ENCODE data around the gene SLC30A7.

Gene SLC30A7

GRCh38 chr1:100907887-100908286 is 12.0 kb downstream of the SLC30A7 start:
- Histone ChIP-seq H3K4me3 (ENCODE audit: low read depth, low read length) (no peak overlapping the region), H3K27ac (ENCODE audit: low read depth, low read length) (no peak overlapping the region), H2AFZ (ENCODE audit: low read length, unreplicated experiment) (no peak overlapping the region), H3K4me1 (ENCODE audit: control insufficient read depth, insufficient read depth, low read length, unreplicated experiment) (no peaks in the 10 kb centered on the region), H3K79me2 (ENCODE audit: control insufficient read depth, insufficient read depth, low read length, unreplicated experiment) (peaks cover 4% of the 10 kb centered on the region), H3K27me3 (ENCODE audit: insufficient read depth, low read length) (no peaks in the 10 kb centered on the region), H3K36me3 (ENCODE audit: insufficient read depth, low read length) (peaks cover 61% of the 10 kb centered on the region)

DNA sequence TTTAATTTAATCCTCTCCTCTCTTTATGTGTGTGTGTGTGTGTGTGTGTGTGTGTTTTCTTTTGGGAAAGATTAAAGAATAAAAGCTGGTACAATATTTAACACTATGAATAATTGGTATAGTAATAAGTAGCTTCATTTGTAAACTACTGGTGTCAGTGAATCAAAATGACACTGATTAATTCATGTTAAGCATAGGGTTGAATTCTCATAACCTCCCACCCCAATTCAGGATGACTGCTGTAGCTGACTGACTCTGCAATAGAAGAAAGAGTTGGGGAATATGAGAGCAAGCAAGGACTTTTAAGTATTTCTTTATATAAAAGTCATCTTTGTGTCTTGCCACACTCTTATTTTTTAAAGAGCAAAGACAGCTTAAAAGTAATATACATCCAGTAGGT is 13.1 kb downstream of the SLC30A7 start:
- Histone ChIP-seq H3K79me2 (ENCODE audit: control insufficient read depth, insufficient read depth, low read length, unreplicated experiment) (peaks cover 4% of the 10 kb centered on the region), H3K27ac (ENCODE audit: low read depth, low read length) (no peak overlapping the region), H3K36me3 (ENCODE audit: insufficient read depth, low read length) (peaks cover 62% of the 10 kb centered on the region), H3K4me3 (ENCODE audit: low read depth, low read length) (no peak overlapping the region), H3K27me3 (ENCODE audit: insufficient read depth, low read length) (no peaks in the 10 kb centered on the region), H2AFZ (ENCODE audit: low read length, unreplicated experiment) (no peak overlapping the region), H3K4me1 (ENCODE audit: control insufficient read depth, insufficient read depth, low read length, unreplicated experiment) (no peaks in the 10 kb centered on the region)

DNA sequence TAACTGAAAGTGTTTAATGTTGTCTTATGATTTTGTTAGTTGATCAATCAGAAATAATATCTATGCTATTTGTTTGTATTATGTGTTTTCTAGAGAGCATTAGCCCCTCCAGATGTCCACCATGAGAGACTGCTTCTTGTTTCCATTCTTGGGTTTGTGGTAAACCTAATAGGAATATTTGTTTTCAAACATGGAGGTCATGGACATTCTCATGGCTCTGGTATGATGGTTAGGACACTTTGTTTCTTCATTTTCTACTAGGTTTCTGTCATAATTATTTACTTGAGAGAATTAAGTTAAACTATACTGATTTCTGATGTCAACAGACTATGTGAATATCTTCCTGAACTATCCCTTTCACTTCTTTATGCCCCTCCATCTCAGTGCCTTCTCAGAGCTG is 16.1 kb downstream of the SLC30A7 start:
- Histone ChIP-seq H3K4me1 (ENCODE audit: control insufficient read depth, insufficient read depth, low read length, unreplicated experiment) (no peaks in the 10 kb centered on the region), H3K36me3 (ENCODE audit: insufficient read depth, low read length) (peaks cover 43% of the 10 kb centered on the region)

GRCh38 chr1:100921110-100921706 is 25.3 kb downstream of the SLC30A7 start:
- no peaks in the 10 kb centered on the region for H3K79me2 ChIP-seq (ENCODE audit: control insufficient read depth, insufficient read depth, low read length, unreplicated experiment)
- H3K27me3 ChIP-seq (ENCODE audit: insufficient read depth, low read length): no peaks in the 10 kb centered on the region
- no peak overlapping the region for H3K4me3 ChIP-seq (ENCODE audit: low read depth, low read length)
- no peak overlapping the region for H3K27ac ChIP-seq (ENCODE audit: low read depth, low read length)
- H3K36me3 ChIP-seq (ENCODE audit: insufficient read depth, low read length): peaks cover 18% of the 10 kb centered on the region
- H3K4me1 ChIP-seq (ENCODE audit: control insufficient read depth, insufficient read depth, low read length, unreplicated experiment): peaks cover 6% of the 10 kb centered on the region
- no peak overlapping the region for H2AFZ ChIP-seq (ENCODE audit: low read length, unreplicated experiment)

More for the DNA sequence above, 16.1 kb downstream of the SLC30A7 start:
- Histone ChIP-seq H2AFZ (ENCODE audit: low read length, unreplicated experiment) (no peak overlapping the region), H3K4me3 (ENCODE audit: low read depth, low read length) (no peak overlapping the region), H3K79me2 (ENCODE audit: control insufficient read depth, insufficient read depth, low read length, unreplicated experiment) (no peaks in the 10 kb centered on the region), H3K27me3 (ENCODE audit: insufficient read depth, low read length) (no peaks in the 10 kb centered on the region), H3K27ac (ENCODE audit: low read depth, low read length) (no peak overlapping the region)

DNA sequence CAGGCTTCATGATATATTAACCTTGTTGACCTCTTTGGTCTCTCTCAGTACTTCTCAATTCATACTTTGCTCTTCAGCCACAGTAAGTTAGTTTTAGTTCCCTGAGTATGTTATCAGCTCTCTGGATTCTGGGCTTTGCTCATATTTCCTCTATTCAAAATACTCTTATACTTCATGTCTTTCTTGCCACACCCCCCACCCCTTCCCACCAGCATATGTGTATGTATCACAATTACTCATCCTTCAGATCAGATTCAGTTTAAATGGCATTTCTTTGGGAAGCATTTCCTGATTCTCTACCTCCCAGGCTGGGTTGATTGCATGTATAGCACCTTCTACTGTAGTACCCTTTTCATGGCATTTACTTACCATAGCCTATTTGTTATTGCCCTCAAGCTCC is 28.3 kb downstream of the SLC30A7 start:
- Histone ChIP-seq H2AFZ (ENCODE audit: low read length, unreplicated experiment) (no peak overlapping the region), H3K79me2 (ENCODE audit: control insufficient read depth, insufficient read depth, low read length, unreplicated experiment) (peaks cover 3% of the 10 kb centered on the region), H3K27me3 (ENCODE audit: insufficient read depth, low read length) (no peaks in the 10 kb centered on the region), H3K36me3 (ENCODE audit: insufficient read depth, low read length) (peaks cover 27% of the 10 kb centered on the region), H3K27ac (ENCODE audit: low read depth, low read length) (no peak overlapping the region), H3K4me1 (ENCODE audit: control insufficient read depth, insufficient read depth, low read length, unreplicated experiment) (peaks cover 6% of the 10 kb centered on the region), H3K4me3 (ENCODE audit: low read depth, low read length) (no peak overlapping the region)

DNA sequence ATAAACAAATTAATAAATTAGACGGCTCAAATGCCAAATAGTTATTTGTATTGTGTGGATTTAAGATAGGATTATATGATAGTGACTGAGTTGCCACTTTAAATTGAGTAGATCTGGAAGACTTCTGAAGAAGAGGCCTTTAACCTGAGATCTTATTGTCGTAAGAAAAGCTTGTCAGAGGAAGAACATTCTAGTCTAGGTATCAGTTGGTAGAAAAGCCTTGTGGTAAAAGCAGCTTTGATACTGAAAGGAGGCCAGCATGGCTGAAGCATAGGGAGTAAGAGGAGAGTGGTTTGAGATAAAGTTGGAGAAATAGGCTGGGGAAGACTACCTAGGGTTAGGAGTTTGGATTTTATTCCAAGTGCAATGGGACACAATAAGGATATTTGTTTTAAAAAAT is 29.1 kb downstream of the SLC30A7 start:
- no peak overlapping the region for H2AFZ ChIP-seq (ENCODE audit: low read length, unreplicated experiment)
- H3K36me3 ChIP-seq (ENCODE audit: insufficient read depth, low read length): peaks cover 31% of the 10 kb centered on the region
- H3K27me3 ChIP-seq (ENCODE audit: insufficient read depth, low read length): no peaks in the 10 kb centered on the region
- peaks cover 3% of the 10 kb centered on the region for H3K79me2 ChIP-seq (ENCODE audit: control insufficient read depth, insufficient read depth, low read length, unreplicated experiment)
- no peak overlapping the region for H3K4me3 ChIP-seq (ENCODE audit: low read depth, low read length)
- H3K27ac ChIP-seq (ENCODE audit: low read depth, low read length): no peak overlapping the region
- H3K4me1 ChIP-seq (ENCODE audit: control insufficient read depth, insufficient read depth, low read length, unreplicated experiment): peaks cover 6% of the 10 kb centered on the region

DNA sequence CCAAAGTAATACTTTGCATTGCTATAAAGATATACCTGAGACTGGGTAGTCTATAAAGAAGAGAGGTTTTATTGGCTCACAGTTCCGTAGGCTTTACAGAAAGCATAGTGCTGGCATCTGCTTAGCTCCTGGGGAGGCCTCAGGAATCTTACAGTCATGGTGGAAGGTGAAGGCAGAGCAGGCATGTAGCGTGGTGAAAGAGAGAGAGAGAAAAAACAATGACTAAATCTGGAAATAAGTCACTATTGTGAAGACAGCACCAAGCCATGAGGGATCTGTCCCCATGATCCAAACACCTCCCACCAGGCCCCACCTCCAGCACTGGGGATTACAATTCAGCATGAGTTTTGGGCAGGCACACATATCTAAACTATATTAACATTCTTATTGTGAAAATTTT is 30.4 kb downstream of the SLC30A7 start:
- no peak overlapping the region for H2AFZ ChIP-seq (ENCODE audit: low read length, unreplicated experiment)
- peaks cover 6% of the 10 kb centered on the region for H3K4me1 ChIP-seq (ENCODE audit: control insufficient read depth, insufficient read depth, low read length, unreplicated experiment)
- no peaks in the 10 kb centered on the region for H3K27me3 ChIP-seq (ENCODE audit: insufficient read depth, low read length)
- H3K79me2 ChIP-seq (ENCODE audit: control insufficient read depth, insufficient read depth, low read length, unreplicated experiment): peaks cover 3% of the 10 kb centered on the region
- H3K4me3 ChIP-seq (ENCODE audit: low read depth, low read length): no peak overlapping the region
- H3K36me3 ChIP-seq (ENCODE audit: insufficient read depth, low read length): peaks cover 32% of the 10 kb centered on the region
- H3K27ac ChIP-seq (ENCODE audit: low read depth, low read length): no peak overlapping the region

DNA sequence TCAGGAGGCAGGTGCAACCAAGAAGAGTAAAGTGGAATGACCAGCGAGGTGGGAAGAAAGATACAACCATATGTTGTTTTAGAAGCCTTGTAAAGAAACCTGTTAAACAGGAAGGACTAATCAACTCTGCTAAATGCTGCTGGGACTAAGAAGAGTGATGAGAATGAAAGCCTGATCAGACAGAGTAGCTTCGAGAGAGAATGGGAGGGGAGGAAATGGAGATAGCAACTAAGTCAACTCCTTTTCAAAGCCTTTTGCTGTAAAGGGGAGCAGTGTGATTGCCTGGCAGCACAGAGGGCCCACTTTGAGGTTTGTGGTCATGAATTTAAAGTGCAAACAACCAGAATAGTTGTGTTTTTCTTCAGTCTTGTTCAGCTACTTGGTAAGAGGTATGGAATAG is 31.4 kb downstream of the SLC30A7 start:
- H3K79me2 ChIP-seq (ENCODE audit: control insufficient read depth, insufficient read depth, low read length, unreplicated experiment): peaks cover 3% of the 10 kb centered on the region
- peaks cover 29% of the 10 kb centered on the region for H3K36me3 ChIP-seq (ENCODE audit: insufficient read depth, low read length)

GRCh38 chr1:100928128-100928527 is 32.2 kb downstream of the SLC30A7 start:
- no peak overlapping the region for H2AFZ ChIP-seq (ENCODE audit: low read length, unreplicated experiment)
- peaks cover 3% of the 10 kb centered on the region for H3K79me2 ChIP-seq (ENCODE audit: control insufficient read depth, insufficient read depth, low read length, unreplicated experiment)
- no peak overlapping the region for H3K4me3 ChIP-seq (ENCODE audit: low read depth, low read length)
- no peaks in the 10 kb centered on the region for H3K27me3 ChIP-seq (ENCODE audit: insufficient read depth, low read length)
- H3K27ac ChIP-seq (ENCODE audit: low read depth, low read length): no peak overlapping the region
- H3K36me3 ChIP-seq (ENCODE audit: insufficient read depth, low read length): peaks cover 29% of the 10 kb centered on the region
- peaks cover 6% of the 10 kb centered on the region for H3K4me1 ChIP-seq (ENCODE audit: control insufficient read depth, insufficient read depth, low read length, unreplicated experiment)

More for the DNA sequence above, 31.4 kb downstream of the SLC30A7 start:
- Histone ChIP-seq H3K4me1 (ENCODE audit: control insufficient read depth, insufficient read depth, low read length, unreplicated experiment) (peaks cover 6% of the 10 kb centered on the region), H3K4me3 (ENCODE audit: low read depth, low read length) (no peak overlapping the region), H3K27me3 (ENCODE audit: insufficient read depth, low read length) (no peaks in the 10 kb centered on the region), H2AFZ (ENCODE audit: low read length, unreplicated experiment) (no peak overlapping the region), H3K27ac (ENCODE audit: low read depth, low read length) (no peak overlapping the region)

- H3K36me3 ChIP-seq (ENCODE audit: insufficient read depth, low read length): peaks cover 21% of the 10 kb centered on the region
- no peak overlapping the region for H3K4me3 ChIP-seq (ENCODE audit: low read depth, low read length)
- no peak overlapping the region for H2AFZ ChIP-seq (ENCODE audit: low read length, unreplicated experiment)
- H3K27me3 ChIP-seq (ENCODE audit: insufficient read depth, low read length): no peaks in the 10 kb centered on the region
- no peak overlapping the region for H3K27ac ChIP-seq (ENCODE audit: low read depth, low read length)
- peaks cover 3% of the 10 kb centered on the region for H3K79me2 ChIP-seq (ENCODE audit: control insufficient read depth, insufficient read depth, low read length, unreplicated experiment)
- H3K4me1 ChIP-seq (ENCODE audit: control insufficient read depth, insufficient read depth, low read length, unreplicated experiment): no peaks in the 10 kb centered on the region
Measured at GRCh38 chr1:100930494-100930893, 34.6 kb downstream of the SLC30A7 start.

GRCh38 chr1:100931716-100932115 is 35.8 kb downstream of the SLC30A7 start:
- Histone ChIP-seq H3K4me1 (ENCODE audit: control insufficient read depth, insufficient read depth, low read length, unreplicated experiment) (no peaks in the 10 kb centered on the region), H3K79me2 (ENCODE audit: control insufficient read depth, insufficient read depth, low read length, unreplicated experiment) (peaks cover 3% of the 10 kb centered on the region), H3K36me3 (ENCODE audit: insufficient read depth, low read length) (peaks cover 17% of the 10 kb centered on the region), H3K27me3 (ENCODE audit: insufficient read depth, low read length) (no peaks in the 10 kb centered on the region), H3K4me3 (ENCODE audit: low read depth, low read length) (no peak overlapping the region), H2AFZ (ENCODE audit: low read length, unreplicated experiment) (no peak overlapping the region), H3K27ac (ENCODE audit: low read depth, low read length) (no peak overlapping the region)
